Calu3 (cell line): ENCODE results near the gene EYS. TPM values are rescaled to one million over a fixed set of nuclear protein-coding genes. Genes with fewer than 3 reads are reported as not detected.

Source experiments
- BruUV-seq: library from RNA; stranded (reverse); fragments of 400-500 nt; replicated peaks from 2 replicates; lab custom pipeline; 2021; lab: Mats Ljungman, UMichigan
- CTCF ChIA-PET: fragments of 300-600 bp; sonication (Branson Sonifier 250); formaldehyde crosslinking; loops from one replicate; lab custom pipeline; 2022; ENCODE audit warnings: antibody characterized with exemption; lab: Charles Lee
- DNase-seq: peaks from one replicate; pipeline ENCODE4 v3.0.0; 2022
- H3K27ac Mint-ChIP-seq: one replicate; pipeline ENCODE4 v1.8.0; 2022; ENCODE audit warnings: mixed read lengths; ENCODE audit not compliant: unreplicated experiment
- H3K27me3 Mint-ChIP-seq: one replicate; pipeline ENCODE4 v1.8.0; 2022; ENCODE audit warnings: mixed read lengths; ENCODE audit not compliant: unreplicated experiment
- H3K36me3 Mint-ChIP-seq: one replicate; pipeline ENCODE4 v1.8.0; 2022; ENCODE audit warnings: mild to moderate bottlenecking, moderate library complexity, mixed read lengths; ENCODE audit not compliant: insufficient read depth, unreplicated experiment
- H3K4me1 Mint-ChIP-seq: one replicate; pipeline ENCODE4 v1.8.0; 2022; ENCODE audit warnings: mild to moderate bottlenecking, low read depth, mixed read lengths; ENCODE audit not compliant: unreplicated experiment
- H3K4me3 Mint-ChIP-seq: one replicate; pipeline ENCODE4 v1.8.0; 2022; ENCODE audit warnings: mild to moderate bottlenecking, low read depth, moderate library complexity, mixed read lengths; ENCODE audit not compliant: unreplicated experiment
- H3K9me3 Mint-ChIP-seq: one replicate; pipeline ENCODE4 v1.8.0; 2022; ENCODE audit warnings: low read depth, mixed read lengths; ENCODE audit not compliant: unreplicated experiment
- intact Hi-C: fragments of 100-400 bp; cut with micrococcal nuclease; formaldehyde crosslinking; loops from one replicate; pipeline ENCODE4 v1.10.0; 2022; ENCODE audit not compliant: unreplicated experiment
- total RNA-seq: library from RNA; stranded (reverse); gene quantifications from 2 replicates; pipeline ENCODE4 v1.2.3, GENCODE V29; 2022
- TF ChIP-seq, protein P1 (sequence below): fragments of 200-600 bp; IDR thresholded peaks from one replicate; pipeline ENCODE4 v1.8.0; 2022; ENCODE audit warnings: antibody characterized with exemption; ENCODE audit not compliant: unreplicated experiment

Gene EYS
- total RNA-seq, 1 experiment from 2014 or later = not detected

DNA sequence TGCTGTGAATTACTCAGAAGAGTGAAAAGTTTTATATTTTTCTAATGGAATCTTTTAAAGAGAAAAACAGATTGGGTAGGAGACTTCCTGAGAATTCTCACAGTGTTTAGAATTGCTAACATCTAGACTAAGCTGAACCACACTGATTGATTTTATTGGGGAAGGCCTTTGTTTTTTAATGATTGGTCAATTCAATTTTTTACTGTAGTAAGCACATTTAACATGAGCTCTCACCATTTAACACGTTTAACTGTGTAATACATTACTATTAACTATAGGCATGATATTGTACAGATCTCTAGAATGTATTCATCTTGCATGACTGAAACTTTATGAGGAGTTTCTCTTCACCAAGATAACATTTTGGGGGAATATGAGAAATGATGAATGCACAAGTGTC, 1084.1 kb downstream of the EYS start:
- TF ChIP-seq, protein P1, sequence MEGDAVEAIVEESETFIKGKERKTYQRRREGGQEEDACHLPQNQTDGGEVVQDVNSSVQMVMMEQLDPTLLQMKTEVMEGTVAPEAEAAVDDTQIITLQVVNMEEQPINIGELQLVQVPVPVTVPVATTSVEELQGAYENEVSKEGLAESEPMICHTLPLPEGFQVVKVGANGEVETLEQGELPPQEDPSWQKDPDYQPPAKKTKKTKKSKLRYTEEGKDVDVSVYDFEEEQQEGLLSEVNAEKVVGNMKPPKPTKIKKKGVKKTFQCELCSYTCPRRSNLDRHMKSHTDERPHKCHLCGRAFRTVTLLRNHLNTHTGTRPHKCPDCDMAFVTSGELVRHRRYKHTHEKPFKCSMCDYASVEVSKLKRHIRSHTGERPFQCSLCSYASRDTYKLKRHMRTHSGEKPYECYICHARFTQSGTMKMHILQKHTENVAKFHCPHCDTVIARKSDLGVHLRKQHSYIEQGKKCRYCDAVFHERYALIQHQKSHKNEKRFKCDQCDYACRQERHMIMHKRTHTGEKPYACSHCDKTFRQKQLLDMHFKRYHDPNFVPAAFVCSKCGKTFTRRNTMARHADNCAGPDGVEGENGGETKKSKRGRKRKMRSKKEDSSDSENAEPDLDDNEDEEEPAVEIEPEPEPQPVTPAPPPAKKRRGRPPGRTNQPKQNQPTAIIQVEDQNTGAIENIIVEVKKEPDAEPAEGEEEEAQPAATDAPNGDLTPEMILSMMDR = no peak
- H3K9me3 Mint-ChIP-seq = peaks cover 9% of the 10 kb centered on the region
- CTCF ChIA-PET = no interaction called here
- intact Hi-C loops = no loop called here
- no peaks in the 10 kb centered on the region for H3K4me1 Mint-ChIP-seq
- H3K27me3 Mint-ChIP-seq = no peaks in the 10 kb centered on the region
- no peak for DNase-seq
- no peak overlapping the region for H3K27ac Mint-ChIP-seq
- no peaks in the 10 kb centered on the region for H3K36me3 Mint-ChIP-seq
- no TSS peak for BruUV-seq
- H3K4me3 Mint-ChIP-seq = no peak overlapping the region

- intact Hi-C loops = no loop called here
- TF ChIP-seq, protein P1 = no peak
- Mint-ChIP-seq H3K4me3 (no peak overlapping the region), H3K27me3 (no peaks in the 10 kb centered on the region), H3K36me3 (no peaks in the 10 kb centered on the region), H3K9me3 (peaks cover 15% of the 10 kb centered on the region), H3K27ac (no peak overlapping the region), H3K4me1 (no peaks in the 10 kb centered on the region)
- no TSS peak for BruUV-seq
- CTCF ChIA-PET = no interaction called here
- DNase-seq = no peak
Observed at GRCh38 chr6:64602993-64603392, 1104.0 kb downstream of the EYS start.

DNA sequence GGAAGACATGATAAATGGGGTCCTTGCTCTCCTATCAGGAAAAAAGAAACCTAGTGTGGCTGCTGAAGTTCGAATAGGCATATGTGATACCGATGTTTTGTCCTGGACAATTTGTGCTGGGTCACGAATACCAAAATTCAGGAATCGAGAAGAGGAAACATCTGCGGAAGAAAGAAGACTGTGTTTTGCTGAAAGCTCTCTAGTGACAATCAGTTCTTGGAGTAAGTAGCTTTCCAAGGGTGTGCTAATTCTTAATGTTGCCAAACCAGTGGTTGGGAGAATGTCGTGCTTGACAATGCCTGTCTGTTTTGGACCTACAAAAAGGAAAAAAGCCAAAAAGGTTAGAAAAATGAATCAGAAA, 1115.4 kb downstream of the EYS start:
- intact Hi-C loops = no loop called here
- Mint-ChIP-seq H3K36me3 (no peaks in the 10 kb centered on the region), H3K27me3 (no peaks in the 10 kb centered on the region), H3K9me3 (peaks cover 13% of the 10 kb centered on the region), H3K4me3 (no peak overlapping the region), H3K27ac (no peak overlapping the region), H3K4me1 (no peaks in the 10 kb centered on the region)
- DNase-seq = no peak
- BruUV-seq = no TSS peak
- CTCF ChIA-PET = no interaction called here
- TF ChIP-seq, protein P1 = no peak

DNA sequence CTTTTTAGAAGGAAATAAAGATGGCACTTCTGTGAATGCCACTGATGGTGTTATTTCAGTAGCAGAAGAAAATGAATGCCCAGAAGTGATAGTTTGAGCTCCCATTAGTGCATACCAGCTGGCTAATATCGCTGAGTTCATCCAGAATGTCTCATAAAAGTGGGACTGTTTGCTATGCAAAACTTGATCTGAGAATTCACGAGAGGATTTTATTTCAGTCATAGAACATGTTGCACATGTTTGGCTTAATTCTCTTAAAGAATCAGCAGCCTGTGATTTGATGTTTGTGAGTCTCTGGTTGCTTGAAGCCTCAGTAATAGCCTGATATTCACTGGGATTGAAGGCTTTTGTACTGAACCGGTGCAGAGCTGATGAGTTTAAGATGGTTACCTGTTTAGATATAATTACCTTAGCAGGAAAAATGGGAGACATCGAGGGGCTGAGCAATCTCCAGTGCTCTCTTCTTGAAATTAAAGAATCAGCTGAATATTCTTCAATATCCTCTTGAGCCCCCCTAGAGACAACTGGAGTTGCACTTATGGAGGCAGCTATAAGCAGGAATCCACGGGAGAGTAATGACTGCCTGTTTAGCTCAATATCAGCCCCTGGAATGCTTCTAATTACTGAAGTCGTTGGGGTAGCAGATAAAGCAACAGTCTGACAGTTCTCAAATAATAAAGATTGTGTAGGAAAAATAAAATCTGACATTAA, 1115.9 kb downstream of the EYS start:
- H3K4me3 Mint-ChIP-seq = no peak overlapping the region

More for the DNA sequence above, 1115.9 kb downstream of the EYS start:
- no TSS peak for BruUV-seq
- no peak for DNase-seq
- Mint-ChIP-seq H3K27ac (no peak overlapping the region), H3K27me3 (no peaks in the 10 kb centered on the region), H3K4me1 (no peaks in the 10 kb centered on the region), H3K36me3 (no peaks in the 10 kb centered on the region), H3K9me3 (peaks cover 11% of the 10 kb centered on the region)
- intact Hi-C loops = no loop called here
- TF ChIP-seq, protein P1 = no peak
- CTCF ChIA-PET = no interaction called here
